GM21825 (cell line): ENCODE data around the gene ANO2.

Source experiments
- ATAC-seq: cut with Tn5 transposase; IDR thresholded peaks from one replicate; pipeline ENCODE4 v1.9.1; 2021; ENCODE audit warnings: mild to moderate bottlenecking, moderate library complexity; ENCODE audit not compliant: unreplicated experiment

ANO2 gene

DNA sequence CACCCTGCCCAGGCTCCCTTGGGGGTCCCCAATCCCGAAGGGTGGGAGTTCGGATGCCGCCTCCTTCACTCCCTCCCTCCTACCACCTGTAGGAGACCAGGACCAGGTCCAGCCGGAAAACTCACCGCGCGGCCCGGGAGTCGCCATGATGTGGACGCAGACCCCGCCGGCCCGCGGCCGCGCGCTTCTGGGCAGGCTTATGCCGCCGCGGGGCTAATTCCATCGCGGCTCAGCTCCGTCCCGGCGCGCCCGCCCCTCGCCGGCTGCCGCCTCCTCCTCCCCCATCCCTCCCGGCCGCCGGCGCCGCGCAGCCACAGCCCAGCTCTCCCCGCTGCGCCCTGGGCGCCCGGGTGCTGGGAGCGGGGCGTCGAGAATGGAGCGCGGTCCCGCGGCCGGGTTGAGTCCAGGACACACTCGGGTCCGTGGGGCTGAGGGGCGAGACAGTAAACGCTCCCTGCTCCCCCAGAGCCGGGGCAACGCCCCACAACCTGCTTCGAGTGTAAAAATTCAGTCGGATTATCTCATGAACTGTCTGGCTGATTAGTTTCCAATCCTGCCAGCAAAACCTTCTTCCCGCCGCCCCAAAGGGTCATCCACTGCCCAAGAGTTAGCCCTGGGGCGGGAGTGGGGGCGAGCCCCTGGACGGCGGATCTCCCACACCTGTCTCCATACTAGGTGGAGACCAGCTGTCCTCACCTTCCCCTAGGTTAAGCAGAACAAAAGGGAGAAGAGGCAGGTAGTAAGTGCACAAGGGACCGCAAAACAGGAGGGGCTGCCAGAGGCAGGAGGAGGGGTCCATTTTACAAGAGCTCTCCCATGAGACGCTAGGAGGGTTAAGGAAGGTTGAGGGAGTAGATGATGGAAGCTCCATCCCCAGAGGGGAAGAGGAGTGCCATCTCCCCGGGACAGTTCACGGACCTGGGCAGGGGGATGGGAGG lies at the start of gene ANO2:
ANO2 (minus strand) TSS at position 189 of the 938 bp plus-strand sequence; CDS start at position 147, 42 bp downstream.
- no peak for ATAC-seq

DNA sequence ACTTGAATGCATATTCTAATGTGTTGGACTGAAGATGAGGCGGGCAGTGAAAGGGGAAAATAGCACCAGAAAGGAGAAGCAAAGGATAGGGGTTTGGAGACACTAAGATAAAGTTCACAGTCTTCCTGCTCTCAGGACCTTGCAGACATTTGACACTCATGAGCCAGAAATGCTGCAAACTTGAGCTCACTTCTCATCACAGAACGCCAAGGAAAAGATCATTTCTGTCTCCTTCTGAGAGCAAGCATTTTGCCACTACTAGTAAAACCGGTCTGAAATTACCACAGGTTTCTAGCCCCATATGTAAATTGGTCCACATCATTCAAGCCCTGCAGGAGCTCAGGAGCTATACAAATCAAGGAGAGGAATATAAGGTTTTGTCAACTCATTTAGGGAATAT lies 44.6 kb upstream of the ANO2 start:
- no peak for ATAC-seq

DNA sequence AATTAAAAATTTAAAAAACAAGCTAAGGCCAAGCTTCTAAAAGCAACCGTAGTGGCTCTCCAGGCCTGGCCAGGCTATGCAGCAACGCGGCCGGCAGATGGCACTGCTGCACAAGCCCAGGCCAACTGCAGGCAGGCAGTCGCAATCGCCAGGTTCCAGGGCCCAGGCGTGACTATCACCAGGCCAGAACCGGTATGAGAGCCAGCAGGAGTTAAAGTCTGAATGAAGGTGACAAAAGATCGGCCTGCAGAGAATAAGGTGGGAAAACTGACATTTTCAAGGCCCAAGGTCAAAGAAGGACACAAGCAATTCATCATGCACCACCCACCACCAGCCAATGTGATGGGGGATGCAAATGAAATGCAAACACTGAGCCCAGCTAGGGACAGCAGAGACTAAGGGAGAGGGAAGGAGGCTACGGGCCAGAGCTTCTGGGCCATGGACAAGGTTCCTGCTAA lies 43.6 kb upstream of the ANO2 start:
- peak; percentile 68 for ATAC-seq

DNA sequence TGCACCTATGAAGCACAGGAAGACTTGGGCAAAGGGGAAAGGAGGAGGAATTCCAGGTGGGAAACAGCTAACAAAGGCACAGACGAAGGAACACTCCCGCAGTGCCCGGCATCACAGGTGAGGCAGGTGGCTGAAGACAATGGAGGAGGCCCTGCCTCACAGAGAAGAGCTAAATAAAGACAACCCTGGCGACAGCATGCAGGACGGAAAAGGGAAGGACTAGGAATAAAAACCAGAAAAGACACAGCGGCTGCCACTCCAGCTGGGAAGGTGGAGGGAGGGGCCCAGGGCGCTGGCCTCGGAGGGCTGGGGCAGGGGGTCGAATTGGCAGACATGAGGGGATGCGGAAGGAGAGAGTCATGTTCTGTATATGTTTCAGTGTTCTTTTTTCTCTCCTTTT lies 43.0 kb upstream of the ANO2 start:
- ATAC-seq = no peak

DNA sequence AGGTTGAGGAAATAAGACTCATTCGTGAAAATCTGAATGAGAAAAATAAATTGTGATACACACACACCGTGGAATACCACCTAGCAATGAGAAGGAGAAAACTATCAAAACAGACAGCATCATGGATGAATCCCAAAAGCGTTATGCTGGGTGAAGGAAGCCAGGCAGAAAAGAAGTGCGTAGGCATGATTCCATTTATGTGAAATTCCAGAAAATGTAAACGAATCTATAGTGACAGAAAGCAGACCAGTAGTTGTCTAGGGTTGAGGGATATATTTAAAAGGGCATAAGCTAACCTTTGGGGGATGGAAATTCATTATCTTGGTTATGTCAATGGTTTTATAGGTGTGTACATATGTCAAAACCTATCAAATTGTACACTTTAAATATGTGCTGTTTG lies 42.5 kb upstream of the ANO2 start:
- ATAC-seq = no peak

DNA sequence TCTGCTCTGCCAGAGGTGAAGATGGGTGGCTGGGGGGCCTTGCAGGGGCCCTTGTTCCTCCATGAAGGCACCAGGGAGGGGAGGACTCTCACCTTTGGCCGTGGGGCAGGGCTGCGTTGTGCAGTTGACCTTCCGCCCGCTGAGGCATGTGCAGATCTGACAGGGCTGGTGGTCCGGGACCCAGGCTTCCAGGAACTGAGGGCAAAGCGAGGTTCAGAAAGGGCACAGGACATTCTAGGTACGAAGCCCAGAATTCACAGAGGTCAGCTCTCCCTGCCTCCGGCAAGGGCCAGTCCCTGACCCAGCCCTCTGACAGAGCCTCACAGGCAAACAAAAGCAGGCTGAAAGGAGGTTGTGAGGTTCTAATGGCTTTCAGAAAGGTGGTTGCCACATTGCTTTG lies 40.4 kb upstream of the ANO2 start:
- no peak for ATAC-seq

DNA sequence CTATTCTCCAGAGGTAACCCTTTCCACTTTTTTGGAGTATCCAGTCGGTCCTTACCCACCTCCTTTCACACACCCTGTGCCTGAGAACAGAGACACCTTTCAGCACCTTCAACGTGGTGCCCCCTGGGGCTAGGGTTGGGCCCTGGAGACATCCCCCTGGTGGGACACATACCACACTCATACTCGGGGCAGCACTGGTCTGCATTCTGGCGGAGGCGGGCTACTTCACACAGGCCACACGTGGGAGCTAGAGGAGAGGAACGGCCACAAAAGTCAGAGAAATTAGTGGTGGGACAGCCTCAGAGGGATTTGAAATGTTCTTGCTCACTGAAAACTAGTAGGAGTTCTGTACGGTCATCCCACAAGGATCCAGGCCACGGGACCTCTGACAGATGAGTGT lies 39.8 kb upstream of the ANO2 start:
- ATAC-seq = no peak

DNA sequence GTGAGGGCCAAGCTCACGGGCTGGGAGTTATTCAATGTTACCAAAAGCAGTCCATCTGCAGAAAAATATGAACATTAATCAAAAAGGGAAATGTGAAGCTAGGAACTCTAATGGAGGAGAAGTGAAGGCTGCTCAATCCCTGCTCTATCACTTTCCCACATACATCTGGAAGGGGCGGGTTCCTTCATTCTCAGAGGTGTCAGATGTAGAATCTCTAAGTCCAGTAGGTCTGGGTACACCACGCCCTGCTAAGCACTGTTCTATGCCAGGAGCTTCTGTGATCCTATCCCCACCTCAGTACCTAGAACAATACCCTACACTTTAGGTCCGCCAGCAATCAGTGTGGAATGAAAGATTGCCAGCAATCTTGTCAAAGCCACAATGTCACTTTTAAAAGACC lies 37.0 kb upstream of the ANO2 start:
- no peak for ATAC-seq

DNA sequence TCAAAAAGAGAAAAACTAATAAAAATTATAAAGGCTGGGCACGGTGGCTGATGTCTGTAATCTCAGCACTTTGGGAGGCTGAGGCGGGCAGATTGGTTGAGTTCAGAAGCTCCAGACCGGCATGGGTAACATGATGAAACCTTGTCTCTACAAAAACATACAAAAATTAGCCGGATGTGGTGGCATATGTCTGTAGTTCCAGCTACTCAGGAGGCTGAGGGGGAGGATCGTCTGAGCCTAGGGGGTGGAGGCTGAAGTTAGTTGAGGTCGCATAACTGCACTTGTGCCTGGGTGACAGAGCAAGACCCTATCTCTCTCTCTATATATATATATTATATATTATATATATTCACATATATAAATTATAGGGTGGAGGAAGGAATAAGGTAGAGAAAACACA lies 32.5 kb upstream of the ANO2 start:
- no peak for ATAC-seq

DNA sequence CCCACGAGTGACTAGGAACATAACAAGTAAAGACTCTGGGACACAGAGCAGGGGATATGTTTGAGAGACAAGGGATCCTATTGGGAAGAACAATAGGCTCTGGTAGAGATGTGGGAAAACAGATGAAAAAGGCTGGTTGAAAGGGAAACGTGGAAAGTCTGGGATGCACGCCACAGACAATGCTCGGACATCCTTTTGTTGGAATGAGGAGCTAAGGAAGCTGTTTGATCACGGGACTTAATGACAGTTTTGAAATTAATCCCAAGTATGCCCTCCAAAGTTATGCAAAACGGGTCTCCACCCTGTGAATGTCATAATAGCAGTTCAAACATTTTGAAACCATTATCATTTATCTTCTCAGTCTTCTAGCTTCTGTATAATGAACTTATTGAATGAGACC lies 31.7 kb upstream of the ANO2 start:
- ATAC-seq = no peak

DNA sequence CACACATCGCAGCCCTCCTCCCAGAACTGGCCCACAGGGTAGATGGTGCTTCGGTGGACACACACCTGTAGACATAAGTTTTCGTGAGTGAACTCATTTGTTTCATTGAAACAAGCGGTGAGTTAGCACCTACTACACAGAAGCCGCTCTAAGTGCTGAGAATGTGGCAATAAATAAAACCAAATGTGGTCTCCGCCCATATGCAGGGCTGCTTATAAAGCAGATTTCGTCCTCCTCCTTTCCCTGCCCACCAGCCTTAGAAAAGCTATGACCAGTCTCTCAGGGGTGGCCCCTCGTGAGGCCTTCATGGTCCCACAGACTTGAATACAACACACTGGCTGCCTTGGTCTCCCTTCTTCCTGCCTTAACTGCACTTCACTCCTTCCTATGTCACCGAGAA lies 31.1 kb upstream of the ANO2 start:
- ATAC-seq = no peak

DNA sequence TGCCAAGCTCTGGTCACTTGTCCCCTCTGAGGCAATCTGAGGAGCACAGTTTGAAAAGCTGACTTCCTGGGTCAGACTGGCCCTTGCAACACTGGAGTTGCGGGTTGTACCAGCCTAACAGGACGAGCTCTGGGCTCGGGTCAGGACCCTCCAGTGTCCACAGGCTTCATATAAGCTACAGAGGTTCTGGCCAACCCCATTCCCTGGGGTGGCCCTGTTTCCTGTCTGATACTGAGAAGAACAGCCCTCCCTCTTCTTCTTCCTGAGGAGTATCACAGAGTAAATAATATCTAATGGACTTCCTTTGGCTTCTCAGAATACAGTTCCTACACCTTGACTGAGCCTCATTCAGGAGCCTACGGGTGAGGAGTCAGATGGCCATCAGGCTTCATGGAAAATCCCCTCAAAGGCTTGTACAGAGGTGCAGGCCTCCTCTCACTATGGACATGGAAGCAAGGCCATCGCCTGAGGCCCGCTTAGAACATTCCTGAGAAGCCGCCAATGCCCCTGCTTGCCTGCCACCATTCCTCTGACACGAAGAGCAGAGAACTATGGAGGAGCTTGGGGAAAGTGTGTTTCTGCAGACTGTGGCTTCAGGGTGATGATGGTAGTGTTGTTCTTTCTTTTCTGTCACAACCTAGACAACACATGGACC lies 28.5 kb upstream of the ANO2 start:
- no peak for ATAC-seq

DNA sequence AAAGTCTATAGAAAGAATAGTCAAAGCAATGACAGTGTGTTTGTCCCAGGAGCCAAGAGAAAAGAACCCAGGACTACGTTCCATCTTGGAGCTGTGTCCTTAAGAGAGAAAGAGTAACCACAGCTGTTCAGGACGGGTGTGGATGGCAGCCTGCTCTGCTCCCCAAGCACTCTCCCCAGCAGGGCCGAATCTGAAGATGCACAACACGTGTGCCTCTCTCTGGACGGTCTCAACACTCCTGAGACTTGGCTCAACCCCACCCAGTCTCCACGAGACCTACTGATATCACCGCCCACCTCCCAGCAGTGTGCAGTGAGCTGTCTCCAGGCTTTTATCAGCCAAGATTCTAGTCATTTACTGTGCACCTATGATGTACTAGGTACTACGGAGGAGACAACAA lies 27.3 kb upstream of the ANO2 start:
- no peak for ATAC-seq

DNA sequence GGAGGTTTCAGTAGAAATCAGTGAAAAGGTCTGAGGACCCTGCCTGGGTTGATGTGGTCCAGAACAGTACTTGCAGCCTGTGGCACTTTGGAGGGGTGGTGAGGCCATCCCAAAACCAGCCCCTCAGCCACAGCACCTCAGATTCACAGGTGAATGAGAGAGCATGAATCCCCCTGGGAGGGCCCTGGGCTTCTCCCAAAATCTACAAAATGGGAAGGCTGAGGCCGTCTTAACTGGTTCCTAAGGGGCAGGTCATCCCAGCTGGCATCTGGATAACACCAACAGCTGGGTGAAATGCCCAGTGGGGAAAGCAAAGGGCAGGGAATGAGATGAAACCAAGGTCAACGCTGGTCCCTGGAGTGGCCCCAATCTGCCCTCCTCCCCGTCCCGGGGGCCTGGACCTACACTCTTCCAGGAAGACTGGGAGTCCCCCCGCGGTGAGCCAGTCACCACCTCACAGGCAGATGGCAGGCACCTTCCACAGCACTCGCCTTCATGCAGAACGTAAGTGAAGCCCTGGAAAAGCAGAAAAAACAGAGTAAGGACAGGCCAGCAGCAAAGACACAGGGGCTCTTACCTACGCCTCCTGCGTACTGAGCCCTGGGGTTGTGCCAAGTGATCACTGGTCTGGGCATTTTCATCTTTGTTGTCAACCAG lies 26.3 kb upstream of the ANO2 start:
- no peak for ATAC-seq

DNA sequence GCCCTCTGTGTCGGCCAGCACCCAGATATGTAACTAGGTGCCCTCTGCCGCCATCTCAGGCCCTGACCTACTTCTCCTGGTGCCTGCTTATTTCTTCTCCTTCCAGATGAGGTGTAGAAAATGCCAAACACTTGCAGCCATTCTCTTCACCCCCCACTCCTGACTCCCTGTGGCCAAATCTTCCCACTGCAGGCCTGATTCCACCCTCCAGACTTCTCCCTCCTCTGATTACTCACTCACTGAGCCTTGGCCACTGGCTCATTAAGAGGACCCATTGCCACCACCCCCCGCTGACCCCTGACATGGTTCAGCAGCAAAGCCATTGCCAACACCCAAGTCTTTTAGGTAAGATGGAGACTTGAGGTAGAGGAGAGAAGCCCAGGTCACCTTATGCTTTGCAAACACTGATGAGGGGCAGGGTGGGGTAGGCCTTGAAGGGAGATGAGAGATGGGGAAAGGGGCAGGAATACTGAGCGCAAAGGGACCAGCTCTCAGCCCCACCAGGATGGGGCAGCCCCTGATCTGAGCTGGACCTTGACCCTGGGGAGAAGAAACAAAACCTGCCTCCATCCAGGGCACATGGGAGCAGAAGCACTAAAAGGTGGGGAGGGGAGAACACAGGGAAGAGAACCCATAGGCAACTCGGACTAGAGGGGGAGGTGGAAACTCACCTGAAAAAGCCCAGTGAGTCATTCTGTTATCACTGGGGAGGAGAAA lies 25.1 kb upstream of the ANO2 start:
- ATAC-seq = no peak

DNA sequence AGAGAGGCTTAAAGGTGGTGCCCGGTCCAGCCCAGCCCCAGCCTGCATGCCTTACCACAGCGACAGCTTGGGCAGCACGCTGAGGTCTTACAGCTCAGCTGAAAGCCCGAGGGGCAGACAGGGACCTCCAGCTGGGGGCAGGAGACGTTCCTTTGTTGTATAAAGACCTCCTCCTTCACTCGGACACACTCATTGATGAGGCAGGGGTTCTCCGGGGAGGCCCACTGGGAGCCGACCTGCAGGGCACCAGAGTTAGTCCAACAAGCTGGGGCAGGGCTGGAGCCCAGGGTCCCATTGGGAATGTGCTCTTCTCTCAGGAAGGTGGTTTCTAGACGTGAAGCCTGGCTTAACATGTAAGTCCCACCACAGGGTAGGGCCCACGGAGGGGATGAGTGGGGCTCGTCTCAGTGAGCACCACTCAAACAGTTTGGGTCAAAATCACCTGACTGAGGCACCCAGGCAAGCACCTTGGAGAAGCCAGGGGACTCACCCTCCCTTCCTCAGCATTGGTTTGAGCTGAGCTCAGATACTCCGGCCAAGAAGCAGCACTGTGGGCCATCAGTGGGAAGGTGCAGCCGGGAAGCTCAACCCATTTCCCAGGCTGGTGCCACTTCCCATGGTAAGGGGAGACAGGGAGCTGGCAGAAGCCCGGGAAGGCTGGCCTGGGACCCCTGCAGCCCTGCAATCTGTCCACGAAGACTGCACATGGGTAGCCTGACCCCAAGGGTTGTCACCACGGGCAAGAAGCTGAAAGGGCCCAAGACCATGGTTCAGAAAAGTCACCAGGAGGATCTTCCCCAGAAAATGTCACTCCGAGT lies 24.3 kb upstream of the ANO2 start:
- ATAC-seq = no peak

DNA sequence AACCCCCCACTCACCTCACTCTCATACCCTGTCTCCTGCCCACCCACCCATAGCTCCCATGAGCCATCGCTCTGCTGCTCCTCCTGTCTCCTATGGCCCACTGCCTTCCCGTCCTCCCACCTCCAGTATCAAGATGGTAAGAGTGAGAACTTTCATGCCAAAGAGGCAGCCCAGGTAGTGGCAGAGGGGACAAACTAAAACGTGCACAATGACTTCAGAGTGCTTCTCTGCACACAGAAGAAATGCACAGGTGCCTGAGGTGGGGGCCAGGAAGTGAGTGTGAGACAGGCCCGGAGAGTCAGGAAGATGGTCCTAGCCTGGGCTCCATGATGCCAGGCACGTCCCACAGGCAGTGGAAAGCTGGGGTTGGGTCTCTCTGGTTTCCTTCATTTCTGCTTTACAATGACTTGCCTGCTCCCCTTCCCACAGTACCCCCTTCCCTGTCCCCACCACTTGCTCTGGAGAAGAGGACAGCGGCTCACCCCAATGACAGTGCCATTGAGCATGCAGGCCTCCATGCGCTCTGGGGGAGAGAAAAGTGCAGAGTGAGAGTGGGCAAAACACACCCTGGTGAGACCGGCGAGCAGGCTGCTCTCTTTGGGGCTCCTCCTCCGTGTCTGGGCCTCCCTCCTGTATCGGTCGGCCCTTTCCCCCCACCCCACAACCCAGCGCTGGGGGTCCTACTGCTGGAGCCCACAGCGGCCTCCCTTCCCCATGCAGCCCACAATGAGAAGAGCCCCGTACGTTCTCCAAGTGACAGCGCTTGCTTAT lies 22.8 kb upstream of the ANO2 start:
- no peak for ATAC-seq

DNA sequence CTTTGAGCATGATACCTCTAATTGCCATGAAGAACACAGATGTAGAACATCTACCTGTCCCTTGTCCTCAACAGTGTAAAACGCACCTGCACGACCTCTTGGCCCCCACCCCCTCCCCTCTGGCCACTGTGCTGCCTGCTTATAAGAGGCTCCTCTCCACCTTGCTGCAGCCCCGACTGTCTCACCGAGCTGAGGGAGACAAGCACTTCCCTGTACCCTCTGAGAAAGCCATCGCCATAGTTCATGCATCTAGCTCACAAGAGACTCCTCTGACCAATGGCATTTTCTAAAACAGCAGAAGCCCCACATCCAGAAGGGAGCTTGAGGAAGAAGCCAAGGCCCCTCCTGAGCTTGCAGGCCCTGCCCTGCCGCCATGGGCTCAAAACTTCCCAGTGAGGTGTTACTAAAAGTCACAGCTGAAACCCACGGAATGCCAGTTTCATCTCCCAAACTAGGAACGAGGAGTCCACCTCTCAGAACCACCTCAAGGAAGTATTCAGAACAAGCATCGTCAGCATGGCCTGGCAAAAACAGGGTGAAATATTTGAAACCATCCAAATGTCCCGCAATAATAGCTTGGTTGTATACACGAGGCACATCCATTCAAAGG lies 21.5 kb upstream of the ANO2 start:
- ATAC-seq = no peak

DNA sequence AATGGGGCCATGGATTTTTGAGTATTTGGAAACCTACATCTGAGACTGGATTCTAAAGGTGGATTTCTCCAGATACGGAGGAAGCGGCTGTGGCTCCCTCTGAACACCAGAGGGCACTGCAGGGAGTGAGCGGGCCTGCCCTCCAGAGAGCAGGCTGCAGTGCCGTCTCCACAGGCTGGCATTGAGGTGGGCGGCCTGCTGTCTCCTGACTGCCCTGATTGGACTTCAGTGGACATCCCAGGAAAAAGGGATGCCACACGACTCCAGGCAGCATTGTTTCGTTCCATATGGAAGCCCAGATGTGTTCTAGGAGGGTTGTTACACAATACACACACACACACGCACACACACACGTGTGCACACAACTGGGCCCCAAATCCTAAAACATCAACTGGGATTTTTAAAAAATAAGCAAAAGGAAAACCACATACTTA lies 20.9 kb upstream of the ANO2 start:
- no peak for ATAC-seq
